Thoracic aorta (tissue), 2 donors: ENCODE data around the gene HPSE2. TPM values are rescaled to one million over a fixed set of nuclear protein-coding genes. Genes with fewer than 3 reads are reported as not detected.

Source experiments
- ATAC-seq: fragments of 150-250 bp; one replicate; pipeline ENCODE4 v1.8.0; 2017; ENCODE audit warnings: low read depth; ENCODE audit not compliant: insufficient number of reproducible peaks, low FRiP score
- DNase-seq: peaks from one replicate; pipeline ENCODE4 v3.0.0-alpha.2; 2020; ENCODE audit warnings: low spot score
- H3K27ac ChIP-seq, 2 donors: fragments of 200-600 bp; sonication (generic); 1 replicate in 1 of 2; 2 replicates in 1 of 2; pipeline ENCODE4 v1.5.1; 2016; ENCODE audit warnings: mild to moderate bottlenecking in 2 of 2, moderate library complexity in 2 of 2
- H3K27me3 ChIP-seq: fragments of 200-600 bp; sonication (generic); replicated peaks from 2 replicates; pipeline ENCODE4 v1.6.0; 2016; ENCODE audit warnings: mild to moderate bottlenecking; ENCODE audit not compliant: insufficient read depth
- H3K36me3 ChIP-seq: fragments of 200-600 bp; sonication (generic); one replicate; pipeline ENCODE4 v1.5.1; 2016
- H3K4me1 ChIP-seq, 2 donors: fragments of 200-600 bp; sonication (generic); 1 replicate in 1 of 2; 2 replicates in 1 of 2; pipeline versions ENCODE4 v1.5.1 to v1.6.0; 2016; ENCODE audit warnings: low read depth in 2 of 2, mild to moderate bottlenecking in 1 of 2; ENCODE audit not compliant: control insufficient read depth in 1 of 2
- H3K4me3 ChIP-seq: fragments of 200-600 bp; sonication (generic); 2 replicates; pipeline ENCODE4 v1.5.1; 2016; ENCODE audit warnings: mild to moderate bottlenecking
- H3K9me3 ChIP-seq: fragments of 200-600 bp; sonication (generic); 2 replicates; pipeline ENCODE4 v1.5.1; 2016
- total RNA-seq, 2 donors: library from RNA; depleted of rRNA; stranded (reverse); fragments of >200 nt; gene quantifications; one replicate each; pipeline versions ENCODE4 v1.1.0 to v1.2.3, GENCODE V29; 2016
- TF ChIP-seq, protein P1 (sequence below): fragments of 200-600 bp; sonication (generic); IDR thresholded peaks from one replicate; pipeline ENCODE4 v1.5.1; 2019; ENCODE audit warnings: antibody characterized with exemption

The HPSE2 gene
- total RNA-seq, 2 donors from 2014 or later: 1.1 to 1.8 TPM

DNA sequence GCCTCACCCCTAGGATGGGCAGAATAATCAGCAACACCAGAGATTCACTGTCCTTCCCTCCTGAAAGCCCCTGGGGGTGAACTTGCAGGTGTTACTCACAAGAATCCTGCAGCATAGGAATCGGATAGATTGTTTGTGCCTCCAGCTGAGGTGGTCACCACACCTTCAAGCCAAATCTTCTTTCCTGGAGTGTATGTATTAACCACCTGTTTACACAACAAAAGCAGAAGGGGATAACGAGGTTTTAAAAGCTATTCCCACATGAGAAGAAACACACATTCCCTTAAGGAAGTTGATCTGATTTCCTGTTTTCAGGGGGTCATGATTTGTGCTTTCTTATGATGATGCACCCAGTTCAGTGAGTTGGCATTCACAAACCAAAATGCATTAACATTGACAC lies 615.1 kb downstream of the HPSE2 start:
- DNase-seq (no peak), ATAC-seq (no peak)
- H3K9me3 ChIP-seq: no peaks in the 10 kb centered on the region
- H3K4me1 ChIP-seq: no peaks in the 10 kb centered on the region
- no peak overlapping the region for H3K4me3 ChIP-seq
- TF ChIP-seq, protein P1, sequence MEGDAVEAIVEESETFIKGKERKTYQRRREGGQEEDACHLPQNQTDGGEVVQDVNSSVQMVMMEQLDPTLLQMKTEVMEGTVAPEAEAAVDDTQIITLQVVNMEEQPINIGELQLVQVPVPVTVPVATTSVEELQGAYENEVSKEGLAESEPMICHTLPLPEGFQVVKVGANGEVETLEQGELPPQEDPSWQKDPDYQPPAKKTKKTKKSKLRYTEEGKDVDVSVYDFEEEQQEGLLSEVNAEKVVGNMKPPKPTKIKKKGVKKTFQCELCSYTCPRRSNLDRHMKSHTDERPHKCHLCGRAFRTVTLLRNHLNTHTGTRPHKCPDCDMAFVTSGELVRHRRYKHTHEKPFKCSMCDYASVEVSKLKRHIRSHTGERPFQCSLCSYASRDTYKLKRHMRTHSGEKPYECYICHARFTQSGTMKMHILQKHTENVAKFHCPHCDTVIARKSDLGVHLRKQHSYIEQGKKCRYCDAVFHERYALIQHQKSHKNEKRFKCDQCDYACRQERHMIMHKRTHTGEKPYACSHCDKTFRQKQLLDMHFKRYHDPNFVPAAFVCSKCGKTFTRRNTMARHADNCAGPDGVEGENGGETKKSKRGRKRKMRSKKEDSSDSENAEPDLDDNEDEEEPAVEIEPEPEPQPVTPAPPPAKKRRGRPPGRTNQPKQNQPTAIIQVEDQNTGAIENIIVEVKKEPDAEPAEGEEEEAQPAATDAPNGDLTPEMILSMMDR: no peak
- no peaks in the 10 kb centered on the region for H3K27me3 ChIP-seq
- no peak overlapping the region for H3K27ac ChIP-seq
- H3K36me3 ChIP-seq: no peaks in the 10 kb centered on the region

DNA sequence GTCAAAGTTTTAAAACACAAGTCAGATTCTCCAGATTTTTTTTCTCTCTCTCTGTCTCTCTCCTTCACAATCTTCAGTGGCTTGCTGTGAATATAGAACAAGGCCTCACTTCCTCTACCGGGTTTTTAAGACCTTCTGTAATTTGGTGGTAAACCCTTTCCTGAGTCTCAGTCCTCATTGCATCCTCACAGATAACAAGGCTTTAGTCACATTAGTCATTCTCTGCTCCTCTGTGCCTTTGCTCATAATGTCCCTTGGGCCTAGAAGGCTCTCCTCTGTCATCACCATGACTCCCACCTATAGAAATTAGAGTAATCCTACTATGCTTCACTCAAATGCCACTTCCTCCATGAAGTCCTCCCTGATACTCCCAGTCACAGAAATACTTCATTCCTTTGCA lies 616.2 kb downstream of the HPSE2 start:
- Histone ChIP-seq H3K36me3 (no peaks in the 10 kb centered on the region), H3K4me3 (no peak overlapping the region), H3K4me1 (no peaks in the 10 kb centered on the region), H3K9me3 (no peaks in the 10 kb centered on the region), H3K27me3 (no peaks in the 10 kb centered on the region), H3K27ac (no peak overlapping the region)
- ATAC-seq: no peak
- DNase-seq: no peak
- TF ChIP-seq, protein P1: no peak

DNA sequence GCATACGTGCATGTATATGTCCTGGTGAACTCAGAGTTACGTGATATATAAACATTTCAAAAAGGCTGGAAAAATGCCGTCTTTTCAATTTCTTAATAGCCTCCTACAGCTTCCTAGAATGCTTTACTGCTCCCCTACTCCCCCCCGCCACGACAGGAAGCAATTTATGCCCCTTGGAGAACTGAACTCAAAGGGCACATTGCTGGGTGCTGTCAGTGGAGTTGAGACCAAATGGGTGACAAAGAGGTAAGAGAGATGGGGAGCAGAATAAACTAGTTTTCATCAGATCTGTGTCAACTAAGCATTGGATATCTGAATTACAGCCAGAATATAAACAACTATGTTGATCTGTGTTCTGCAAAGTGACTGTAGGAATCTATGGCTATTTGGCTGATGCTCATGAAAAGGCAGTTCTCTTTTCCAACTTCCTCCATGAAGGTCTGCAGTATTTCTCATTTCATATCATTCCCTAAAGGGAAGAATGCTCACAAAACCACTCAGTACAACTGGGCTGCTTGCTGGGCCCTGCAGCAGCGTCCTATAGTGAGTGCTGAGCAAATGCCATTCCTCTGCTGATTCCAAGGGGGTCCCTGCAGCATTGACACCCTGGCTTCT lies 617.6 kb downstream of the HPSE2 start:
- no peaks in the 10 kb centered on the region for H3K9me3 ChIP-seq
- no peaks in the 10 kb centered on the region for H3K4me1 ChIP-seq
- ATAC-seq: no peak
- H3K27ac ChIP-seq: no peak overlapping the region
- TF ChIP-seq, protein P1: no peak
- no peak overlapping the region for H3K4me3 ChIP-seq
- no peak for DNase-seq
- H3K36me3 ChIP-seq: no peaks in the 10 kb centered on the region
- no peaks in the 10 kb centered on the region for H3K27me3 ChIP-seq

DNA sequence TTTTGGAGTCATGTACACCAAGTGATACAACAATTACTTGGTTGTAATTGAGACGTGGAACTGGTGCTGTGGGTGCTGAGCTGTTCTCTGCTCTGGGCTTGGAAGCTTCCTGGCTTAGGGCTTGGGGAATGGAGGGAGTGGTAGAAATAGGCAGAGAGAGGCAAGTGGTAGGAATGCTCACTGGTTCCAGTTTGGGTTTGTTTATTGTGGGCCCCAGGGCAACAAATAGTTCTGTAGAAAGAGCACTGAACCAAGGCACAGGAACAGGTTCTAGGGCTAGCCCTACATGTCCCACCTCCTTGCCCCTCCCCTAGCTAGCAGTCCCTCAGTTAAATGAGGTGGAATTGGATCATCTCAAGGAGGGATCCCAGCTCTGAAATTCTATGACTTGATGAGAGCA lies 622.2 kb downstream of the HPSE2 start:
- TF ChIP-seq, protein P1: no peak
- Histone ChIP-seq H3K36me3 (no peaks in the 10 kb centered on the region), H3K4me3 (no peak overlapping the region), H3K27ac (no peak overlapping the region), H3K9me3 (no peaks in the 10 kb centered on the region), H3K27me3 (no peaks in the 10 kb centered on the region), H3K4me1 (peaks cover 3 to 18% of the 10 kb centered on the region in 2 donors)
- DNase-seq (no peak), ATAC-seq (no peak)

DNA sequence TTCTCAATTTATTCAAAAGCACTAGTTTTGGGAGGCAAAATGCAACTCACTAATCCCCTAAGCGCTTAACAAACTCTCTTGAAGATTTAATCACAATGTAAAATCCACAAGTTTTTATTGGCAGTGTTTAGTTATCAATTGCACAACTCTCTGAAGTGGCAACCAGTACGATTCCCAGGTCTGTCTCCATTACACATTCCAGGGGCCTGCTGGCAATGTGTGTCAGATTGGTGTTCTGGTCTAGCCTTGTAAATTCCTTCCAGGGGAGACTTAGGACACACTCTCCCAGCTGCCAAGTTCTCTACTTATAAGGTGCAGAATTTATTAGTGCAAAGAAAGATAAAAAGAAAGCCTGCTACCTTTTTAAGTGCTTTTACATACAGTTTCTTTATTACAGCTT lies 624.2 kb downstream of the HPSE2 start:
- no peak overlapping the region for H3K27ac ChIP-seq
- DNase-seq: no peak

More for the DNA sequence above, 624.2 kb downstream of the HPSE2 start:
- Histone ChIP-seq H3K36me3 (no peaks in the 10 kb centered on the region), H3K27me3 (no peaks in the 10 kb centered on the region), H3K9me3 (no peaks in the 10 kb centered on the region), H3K4me1 (peaks cover 3 to 18% of the 10 kb centered on the region in 2 donors), H3K4me3 (no peak overlapping the region)
- TF ChIP-seq, protein P1: no peak
- no peak for ATAC-seq
